Coronary artery (tissue), 2 donors: ENCODE results near the gene MAML3.

ENCODE experiments used
- DNase-seq: peaks from one replicate; pipeline ENCODE4 v3.0.0-alpha.2; 2017; ENCODE audit warnings: low spot score
- H3K27ac ChIP-seq, 2 donors: fragments of 200-600 bp; sonication (generic); one replicate each; pipeline ENCODE4 v1.5.1; 2016 to 2019
- H3K4me3 ChIP-seq: fragments of 200-600 bp; sonication (generic); 2 replicates; pipeline ENCODE4 v1.5.1; 2016; ENCODE audit warnings: mild to moderate bottlenecking, moderate library complexity
- CTCF ChIP-seq: fragments of 200-600 bp; sonication (generic); IDR thresholded peaks from one replicate; pipeline ENCODE4 v1.5.1; 2019; ENCODE audit warnings: antibody characterized with exemption

Gene MAML3

GRCh38 chr4:140081641-140082390 lies 72.2 kb downstream of the MAML3 start:
- peak overlapping the region; percentile 3 for H3K4me3 ChIP-seq
- TF ChIP-seq CTCF, result no peak

GRCh38 chr4:140080883-140081282 lies 73.1 kb downstream of the MAML3 start:
- no peak overlapping the region for H3K27ac ChIP-seq
- DNase-seq, result no peak
- no peak for TF ChIP-seq CTCF

More at GRCh38 chr4:140081641-140082390, 72.2 kb downstream of the MAML3 start:
- no peak overlapping the region for H3K27ac ChIP-seq
- DNase-seq, result no peak

GRCh38 chr4:140078366-140078765 lies 75.6 kb downstream of the MAML3 start:
- no peak for DNase-seq
- no peak overlapping the region for H3K27ac ChIP-seq

More at GRCh38 chr4:140080883-140081282, 73.1 kb downstream of the MAML3 start:
- no peak overlapping the region for H3K4me3 ChIP-seq

GRCh38 chr4:140076307-140076706 lies 77.7 kb downstream of the MAML3 start:
- H3K27ac ChIP-seq, result no peak overlapping the region
- DNase-seq, result no peak
- no peak overlapping the region for H3K4me3 ChIP-seq
- no peak for TF ChIP-seq CTCF

More at GRCh38 chr4:140078366-140078765, 75.6 kb downstream of the MAML3 start:
- TF ChIP-seq CTCF, result no peak
- no peak overlapping the region for H3K4me3 ChIP-seq

GRCh38 chr4:140071806-140072205 lies 82.2 kb downstream of the MAML3 start:
- peak overlapping the region in 1 of 2 donors; percentile 50 for H3K27ac ChIP-seq
- TF ChIP-seq CTCF, result no peak
- H3K4me3 ChIP-seq, result peak overlapping the region; percentile 3
- DNase-seq, result no peak

- peak overlapping the region in 1 of 2 donors; percentile 1 for H3K27ac ChIP-seq
- no peak for TF ChIP-seq CTCF
Measured at GRCh38 chr4:140070973-140071372, 83.0 kb downstream of the MAML3 start.

GRCh38 chr4:140070366-140070765 lies 83.6 kb downstream of the MAML3 start:
- Histone ChIP-seq H3K4me3 (no peak overlapping the region), H3K27ac (peak overlapping the region in 1 of 2 donors; percentile 1)
- no peak for TF ChIP-seq CTCF
- no peak for DNase-seq

More at GRCh38 chr4:140070973-140071372, 83.0 kb downstream of the MAML3 start:
- H3K4me3 ChIP-seq, result no peak overlapping the region
- DNase-seq, result no peak
